Measurements from ENCODE around the gene ATP9B. TPM values are rescaled to one million over a fixed set of nuclear protein-coding genes. Genes with fewer than 3 reads are reported as not detected.

Gene ATP9B
- polyA plus RNA-seq, 1 of the 3 experiments (the other 2 are of a cell fraction): 11.2 TPM

DNA sequence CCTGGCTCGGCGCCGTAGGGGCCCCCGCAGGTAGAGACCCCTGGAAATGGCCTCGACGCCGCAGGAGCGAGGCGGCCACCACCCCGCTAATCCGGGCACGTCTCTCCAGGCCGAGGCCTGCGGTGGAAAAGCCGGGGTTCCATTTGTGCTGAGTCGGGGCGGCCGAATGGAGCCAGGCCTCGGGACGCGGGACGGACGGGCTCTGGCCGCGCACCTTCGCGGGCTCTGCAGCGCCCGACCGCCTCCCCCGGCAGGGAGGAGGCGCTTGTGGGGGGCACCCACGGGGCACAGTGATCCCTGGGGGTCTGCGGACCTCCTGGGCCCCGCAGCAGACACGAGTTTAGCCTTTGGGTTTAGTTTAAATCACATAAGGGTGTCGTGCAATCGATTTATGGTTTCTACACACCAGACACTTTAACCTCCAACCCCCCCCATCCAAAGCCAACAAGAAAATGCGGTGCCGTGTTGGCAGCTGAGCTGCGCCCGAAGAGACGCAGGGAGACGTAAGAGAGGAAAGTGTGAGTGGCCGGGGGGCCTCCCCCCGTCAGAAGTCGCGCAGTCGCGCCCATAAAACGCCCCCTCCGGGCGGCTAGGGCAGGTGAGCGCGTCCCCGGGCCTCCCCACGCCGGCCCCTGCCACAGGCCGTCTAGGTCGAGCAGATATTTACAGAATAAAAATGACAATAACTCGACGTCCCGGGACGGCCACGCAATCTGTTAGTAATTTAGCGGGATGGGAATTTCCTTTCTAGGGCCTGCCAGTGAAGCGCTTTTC is 325.5 kb downstream of the ATP9B start:
- Histone ChIP-seq H3F3A (replicated peaks; ENCODE audit: insufficient read depth) (no peaks in the 10 kb centered on the region), H3K36me3 (replicated peaks in 1 of 2; ENCODE audit: control insufficient read depth in 1 of 2, insufficient read depth in 2 of 2, low read length in 1 of 2) (no peaks in the 10 kb centered on the region), H2AFZ (ENCODE audit: low read depth) (no peak overlapping the region), H4K20me1 (ENCODE audit: insufficient read depth) (peaks cover 7% of the 10 kb centered on the region; the same call in 1 of the 2 replicates), H3K27ac (ENCODE audit: low read depth in 2 of 2, low read length in 1 of 2) (no peak overlapping the region), H3K4me2 (no peak overlapping the region), H3K4me3 (ENCODE audit: low read depth in 2 of 2, low read length in 1 of 2) (no peak overlapping the region), H3K9me3 (no peaks in the 10 kb centered on the region), H3K4me1 (ENCODE audit: control insufficient read depth in 1 of 2, insufficient read depth in 2 of 2, low read depth in 1 of 2, low read length in 1 of 2) (no peaks in the 10 kb centered on the region; a peak in 1 of 4 replicates), H3K79me2 (ENCODE audit: insufficient read depth) (no peaks in the 10 kb centered on the region), H3K9me2 (no peaks in the 10 kb centered on the region), H3K9ac (no peak overlapping the region), H3K27me3 (ENCODE audit: insufficient read depth) (peaks cover 76% of the 10 kb centered on the region)
- DNase-seq: no peak
- WGBS (ENCODE audit: low lambda C conversion rate): under 1% methylated on average over 35 of the region's 67 CpGs
- ChIA-PET POLR2A (no interaction called here), CTCF (no interaction called here)
- TF ChIP-seq NRF1 (IDR thresholded peaks at IDR 0.05; ENCODE audit: low read depth, low read length) (no peak), FOXM1 (IDR thresholded peaks at IDR 0.05; ENCODE audit: low read depth) (no peak), ELF1 (IDR thresholded peaks at IDR 0.05) (no peak), TCF12 (IDR thresholded peaks at IDR 0.05) (no peak), USF1 (IDR thresholded peaks at IDR 0.05; ENCODE audit: borderline replicate concordance, low read depth) (no peak), POLR2AphosphoS5 (IDR thresholded peaks at IDR 0.05; ENCODE audit: low read depth, low read length) (no peak), MAX (IDR thresholded peaks at IDR 0.05; ENCODE audit: low read depth) (no peak), RXRA (IDR thresholded peaks at IDR 0.05; ENCODE audit: borderline replicate concordance, low read depth) (no peak)

- no peaks in the 10 kb centered on the region for H3K9me3 ChIP-seq
- H2AFZ ChIP-seq (ENCODE audit: low read depth): no peak overlapping the region
- no peak for DNase-seq
- CTCF ChIA-PET: no interaction called here
- no peaks in the 10 kb centered on the region for H3K9me2 ChIP-seq
- no peak overlapping the region for H3K27ac ChIP-seq (ENCODE audit: low read depth in 2 of 2, low read length in 1 of 2)
- 20% methylated on average over 2 of the region's 34 CpGs for WGBS (ENCODE audit: low lambda C conversion rate)
- no peak overlapping the region for H3K4me2 ChIP-seq
- peaks cover 7% of the 10 kb centered on the region; the same call in 1 of the 2 replicates for H4K20me1 ChIP-seq (ENCODE audit: insufficient read depth)
- H3K79me2 ChIP-seq (ENCODE audit: insufficient read depth): no peaks in the 10 kb centered on the region
- H3K27me3 ChIP-seq (ENCODE audit: insufficient read depth): peaks cover 75% of the 10 kb centered on the region
- POLR2A ChIA-PET: no interaction called here
- TF ChIP-seq, protein P1, sequence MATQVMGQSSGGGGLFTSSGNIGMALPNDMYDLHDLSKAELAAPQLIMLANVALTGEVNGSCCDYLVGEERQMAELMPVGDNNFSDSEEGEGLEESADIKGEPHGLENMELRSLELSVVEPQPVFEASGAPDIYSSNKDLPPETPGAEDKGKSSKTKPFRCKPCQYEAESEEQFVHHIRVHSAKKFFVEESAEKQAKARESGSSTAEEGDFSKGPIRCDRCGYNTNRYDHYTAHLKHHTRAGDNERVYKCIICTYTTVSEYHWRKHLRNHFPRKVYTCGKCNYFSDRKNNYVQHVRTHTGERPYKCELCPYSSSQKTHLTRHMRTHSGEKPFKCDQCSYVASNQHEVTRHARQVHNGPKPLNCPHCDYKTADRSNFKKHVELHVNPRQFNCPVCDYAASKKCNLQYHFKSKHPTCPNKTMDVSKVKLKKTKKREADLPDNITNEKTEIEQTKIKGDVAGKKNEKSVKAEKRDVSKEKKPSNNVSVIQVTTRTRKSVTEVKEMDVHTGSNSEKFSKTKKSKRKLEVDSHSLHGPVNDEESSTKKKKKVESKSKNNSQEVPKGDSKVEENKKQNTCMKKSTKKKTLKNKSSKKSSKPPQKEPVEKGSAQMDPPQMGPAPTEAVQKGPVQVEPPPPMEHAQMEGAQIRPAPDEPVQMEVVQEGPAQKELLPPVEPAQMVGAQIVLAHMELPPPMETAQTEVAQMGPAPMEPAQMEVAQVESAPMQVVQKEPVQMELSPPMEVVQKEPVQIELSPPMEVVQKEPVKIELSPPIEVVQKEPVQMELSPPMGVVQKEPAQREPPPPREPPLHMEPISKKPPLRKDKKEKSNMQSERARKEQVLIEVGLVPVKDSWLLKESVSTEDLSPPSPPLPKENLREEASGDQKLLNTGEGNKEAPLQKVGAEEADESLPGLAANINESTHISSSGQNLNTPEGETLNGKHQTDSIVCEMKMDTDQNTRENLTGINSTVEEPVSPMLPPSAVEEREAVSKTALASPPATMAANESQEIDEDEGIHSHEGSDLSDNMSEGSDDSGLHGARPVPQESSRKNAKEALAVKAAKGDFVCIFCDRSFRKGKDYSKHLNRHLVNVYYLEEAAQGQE (IDR thresholded peaks at IDR 0.05; ENCODE audit: low read depth, low read length): no peak
- TF ChIP-seq IRF3 (IDR thresholded peaks at IDR 0.05; ENCODE audit: low read depth, low read length): no peak
- TF ChIP-seq, protein P2, sequence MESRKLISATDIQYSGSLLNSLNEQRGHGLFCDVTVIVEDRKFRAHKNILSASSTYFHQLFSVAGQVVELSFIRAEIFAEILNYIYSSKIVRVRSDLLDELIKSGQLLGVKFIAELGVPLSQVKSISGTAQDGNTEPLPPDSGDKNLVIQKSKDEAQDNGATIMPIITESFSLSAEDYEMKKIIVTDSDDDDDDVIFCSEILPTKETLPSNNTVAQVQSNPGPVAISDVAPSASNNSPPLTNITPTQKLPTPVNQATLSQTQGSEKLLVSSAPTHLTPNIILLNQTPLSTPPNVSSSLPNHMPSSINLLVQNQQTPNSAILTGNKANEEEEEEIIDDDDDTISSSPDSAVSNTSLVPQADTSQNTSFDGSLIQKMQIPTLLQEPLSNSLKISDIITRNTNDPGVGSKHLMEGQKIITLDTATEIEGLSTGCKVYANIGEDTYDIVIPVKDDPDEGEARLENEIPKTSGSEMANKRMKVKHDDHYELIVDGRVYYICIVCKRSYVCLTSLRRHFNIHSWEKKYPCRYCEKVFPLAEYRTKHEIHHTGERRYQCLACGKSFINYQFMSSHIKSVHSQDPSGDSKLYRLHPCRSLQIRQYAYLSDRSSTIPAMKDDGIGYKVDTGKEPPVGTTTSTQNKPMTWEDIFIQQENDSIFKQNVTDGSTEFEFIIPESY (IDR thresholded peaks at IDR 0.05; ENCODE audit: borderline replicate concordance, low read depth): no peak
- TF ChIP-seq NRF1 (IDR thresholded peaks at IDR 0.05; ENCODE audit: low read depth, low read length): no peak
- no peak for TF ChIP-seq RFX5 (IDR thresholded peaks at IDR 0.05; ENCODE audit: low read length)
- no peak for TF ChIP-seq RAD21 (IDR thresholded peaks at IDR 0.05; ENCODE audit: low read length)
- H3K9ac ChIP-seq: no peak overlapping the region
- H3K4me3 ChIP-seq (ENCODE audit: low read depth in 2 of 2, low read length in 1 of 2): no peak overlapping the region
- H3K36me3 ChIP-seq (replicated peaks in 1 of 2; ENCODE audit: control insufficient read depth in 1 of 2, insufficient read depth in 2 of 2, low read length in 1 of 2): no peaks in the 10 kb centered on the region
- no peaks in the 10 kb centered on the region; a peak in 1 of 4 replicates for H3K4me1 ChIP-seq (ENCODE audit: control insufficient read depth in 1 of 2, insufficient read depth in 2 of 2, low read depth in 1 of 2, low read length in 1 of 2)
- H3F3A ChIP-seq (replicated peaks; ENCODE audit: insufficient read depth): no peaks in the 10 kb centered on the region
These were observed 326.1 kb downstream of the ATP9B start for GRCh38 chr18:79395308-79395640.
